Germinal center (tissue), 1 donor: ENCODE measurements around the gene FAM76A.
"Not testable (repeated sequence)": the region's sequence is repeated elsewhere in the genome, so short reads cannot be mapped to it uniquely, and the experiment has no call there.

Experiments used
- DNase-seq: peaks from one replicate; pipeline ENCODE4 v3.0.0; 2012; ENCODE audit warnings: mixed read lengths, low spot score

FAM76A gene

GRCh38 chr1:27778056-27778455 lies 52.3 kb downstream of the FAM76A start:
- DNase-seq = no peak

- DNase-seq = no peak
Observed at GRCh38 chr1:27779122-27779521, 53.4 kb downstream of the FAM76A start.

- DNase-seq = no peak
Observed at GRCh38 chr1:27782950-27783349, 57.2 kb downstream of the FAM76A start.

- no peak for DNase-seq
Observed at GRCh38 chr1:27784700-27785099, 58.9 kb downstream of the FAM76A start.

- DNase-seq = no peak
Observed at GRCh38 chr1:27785781-27786455, 60.2 kb downstream of the FAM76A start.

GRCh38 chr1:27787895-27788294 lies 62.1 kb downstream of the FAM76A start:
- DNase-seq = no peak

GRCh38 chr1:27789540-27790041 lies 63.8 kb downstream of the FAM76A start:
- DNase-seq = no peak

GRCh38 chr1:27790270-27790669 lies 64.5 kb downstream of the FAM76A start:
- DNase-seq = not testable (repeated sequence)

GRCh38 chr1:27795601-27796000 lies 69.8 kb downstream of the FAM76A start:
- no peak for DNase-seq

- DNase-seq = no peak
Observed at GRCh38 chr1:27804791-27805190, 79.0 kb downstream of the FAM76A start.

GRCh38 chr1:27806758-27807157 lies 81.0 kb downstream of the FAM76A start:
- DNase-seq = no peak

GRCh38 chr1:27807385-27807784 lies 81.6 kb downstream of the FAM76A start:
- DNase-seq = no peak

GRCh38 chr1:27808131-27808530 lies 82.4 kb downstream of the FAM76A start:
- DNase-seq = not testable (repeated sequence)

GRCh38 chr1:27809883-27810282 lies 84.1 kb downstream of the FAM76A start:
- DNase-seq = no peak

GRCh38 chr1:27811741-27812500 lies 86.2 kb downstream of the FAM76A start:
- no peak for DNase-seq
